GM18507 (cell line): ENCODE results near the gene PCCA.

Experiments used
- DNase-seq: peaks from one replicate; pipeline ENCODE4 v3.0.0; 2011; ENCODE audit warnings: low read depth; ENCODE audit not compliant: insufficient read length; ENCODE audit errors: extremely low spot score
- FAIRE-seq: peaks from 2 replicates; lab custom pipeline; 2011; peaks lifted over from hg19 to GRCh38; lab: Jason Lieb, UNC

PCCA gene

DNA sequence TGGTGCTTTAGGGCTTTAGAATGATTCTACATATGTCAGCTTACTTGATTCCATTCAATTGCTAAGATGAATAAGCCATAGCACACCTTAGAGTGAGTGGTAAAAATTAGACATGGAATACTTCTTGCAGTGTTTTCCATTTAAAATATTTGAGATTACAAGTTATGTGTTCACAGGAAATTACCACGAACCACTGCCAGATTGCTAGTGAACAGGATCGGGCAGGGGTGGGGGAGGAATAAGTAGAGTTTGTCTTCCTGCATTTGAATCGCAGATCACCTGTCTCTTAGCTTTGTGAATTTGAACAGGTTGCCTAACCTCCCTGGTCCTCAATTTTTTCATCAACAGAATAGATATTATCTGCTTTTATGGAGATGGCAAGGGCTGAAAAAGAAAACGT is 375.1 kb downstream of the PCCA start:
- FAIRE-seq (no peak), DNase-seq (no peak)

DNA sequence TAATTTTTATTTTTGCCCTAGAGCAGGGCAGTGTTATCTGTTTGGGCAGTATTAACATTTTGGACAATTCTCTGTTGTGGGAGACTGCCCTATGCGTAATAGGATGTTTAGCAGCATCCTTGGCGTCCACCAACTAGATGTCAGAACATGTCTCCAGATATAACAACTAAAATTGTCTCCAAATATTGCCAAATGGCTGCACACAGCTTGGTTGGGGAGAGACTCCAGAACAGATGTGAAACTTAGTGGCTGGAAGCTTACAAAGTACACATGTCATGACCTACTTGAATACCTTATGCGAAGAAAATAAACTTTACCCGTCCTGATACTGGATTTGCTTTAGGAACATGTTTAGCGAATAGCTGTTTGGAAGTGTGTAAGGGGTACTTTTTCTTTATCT is 376.7 kb downstream of the PCCA start:
- DNase-seq: no peak
- FAIRE-seq: no peak

- FAIRE-seq: no peak
- DNase-seq: no peak
Observed at GRCh38 chr13:100470866-100471505, 382.1 kb downstream of the PCCA start.

DNA sequence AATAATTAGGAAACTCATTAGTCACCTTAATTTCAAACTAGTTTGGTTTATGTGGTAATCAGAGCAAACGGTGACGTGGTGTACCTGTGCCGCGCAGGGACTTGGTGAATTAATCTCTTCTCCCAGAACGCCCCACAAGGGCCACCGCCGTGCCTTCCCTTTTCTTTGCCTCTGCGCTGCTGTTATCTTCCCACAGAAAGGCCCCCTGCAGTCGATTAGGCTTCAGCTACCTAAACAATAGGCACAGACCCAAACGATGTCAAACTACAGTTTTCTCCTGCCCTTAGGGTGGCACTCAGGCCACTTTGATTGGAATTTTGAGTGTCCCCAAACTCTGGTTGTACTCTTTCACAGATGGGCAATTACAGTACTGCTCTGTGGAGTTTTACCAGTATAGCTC is 384.2 kb downstream of the PCCA start:
- DNase-seq: no peak
- FAIRE-seq: no peak

GRCh38 chr13:100473501-100474044 is 384.7 kb downstream of the PCCA start:
- FAIRE-seq (no peak), DNase-seq (no peak)

DNA sequence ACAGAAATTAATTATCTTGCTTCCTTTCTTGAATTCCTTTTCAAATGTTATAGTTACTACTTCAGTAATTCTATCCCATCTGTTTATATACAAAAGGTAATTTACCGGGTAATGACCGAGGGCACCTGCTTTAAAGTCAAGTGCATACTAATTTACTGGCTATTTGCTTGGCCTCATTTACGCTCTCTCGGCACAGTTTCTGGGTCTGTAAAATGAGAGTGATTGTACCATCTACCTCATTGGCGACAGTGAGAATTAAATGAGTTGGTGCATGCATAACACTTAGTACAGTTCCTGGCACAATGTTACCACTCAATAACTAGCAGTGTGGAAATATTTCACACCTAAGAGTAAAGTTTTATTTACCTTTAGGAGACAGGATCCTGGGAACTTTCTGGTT is 388.1 kb downstream of the PCCA start:
- DNase-seq: no peak

DNA sequence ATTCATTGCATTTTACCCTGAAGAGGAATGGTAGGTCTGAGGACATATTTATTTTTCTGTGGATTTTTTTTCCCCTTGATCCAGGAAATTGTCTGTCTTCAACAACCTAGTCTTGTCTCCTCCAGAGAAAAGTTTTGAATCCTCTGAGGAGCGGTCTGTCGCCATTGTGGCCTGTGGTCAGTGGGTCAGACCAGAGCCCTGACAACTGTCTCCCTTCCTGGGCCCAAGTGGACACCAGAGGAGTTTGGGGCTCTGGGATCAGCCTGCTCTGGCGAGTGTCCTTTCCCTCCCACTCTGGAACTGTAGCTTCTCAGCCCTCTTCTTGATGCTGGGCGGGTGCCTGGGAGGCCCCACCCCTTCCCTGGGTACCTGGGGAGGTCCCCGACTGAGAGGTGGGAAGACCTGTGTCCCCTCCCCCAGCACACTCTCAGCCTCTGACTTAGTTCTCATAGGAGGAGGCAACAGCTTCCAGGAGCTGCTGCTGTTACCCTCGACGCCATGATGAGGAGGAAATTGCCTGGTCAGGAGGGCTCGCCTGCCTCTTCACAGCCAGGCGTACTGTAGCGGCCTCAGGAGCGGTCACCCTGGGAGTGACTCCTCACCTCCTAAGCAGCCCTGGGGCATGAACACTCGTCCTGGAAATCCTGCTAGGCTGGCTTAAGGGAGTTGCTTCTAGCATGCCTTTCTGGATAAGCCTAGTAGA is 389.4 kb downstream of the PCCA start:
- FAIRE-seq (no peak), DNase-seq (no peak)

More for the DNA sequence above, 388.1 kb downstream of the PCCA start:
- FAIRE-seq: no peak

- FAIRE-seq (no peak), DNase-seq (no peak)
Observed at GRCh38 chr13:100480676-100481075, 391.8 kb downstream of the PCCA start.

DNA sequence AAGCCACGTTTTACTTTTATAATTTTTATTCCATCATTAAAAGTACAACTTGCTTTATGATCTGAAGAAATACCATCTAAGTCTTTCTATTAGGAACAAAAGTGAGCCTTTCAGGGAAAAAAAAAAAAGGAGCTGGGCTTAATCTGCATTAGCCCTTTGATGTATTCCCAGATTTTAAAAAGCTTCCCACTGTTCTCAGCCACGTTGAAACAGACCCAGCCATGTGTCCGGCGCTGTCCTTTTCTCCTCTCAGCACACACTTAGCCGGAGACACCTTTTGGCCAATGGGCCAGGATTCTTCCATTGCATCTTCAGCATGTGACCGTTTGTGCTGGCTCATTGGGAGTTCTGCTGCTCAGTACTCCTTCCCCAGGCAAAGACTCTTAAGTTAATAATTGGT is 394.2 kb downstream of the PCCA start:
- FAIRE-seq: no peak
- DNase-seq: no peak

GRCh38 chr13:100483841-100484381 is 395.0 kb downstream of the PCCA start:
- DNase-seq: no peak
- FAIRE-seq: no peak

DNA sequence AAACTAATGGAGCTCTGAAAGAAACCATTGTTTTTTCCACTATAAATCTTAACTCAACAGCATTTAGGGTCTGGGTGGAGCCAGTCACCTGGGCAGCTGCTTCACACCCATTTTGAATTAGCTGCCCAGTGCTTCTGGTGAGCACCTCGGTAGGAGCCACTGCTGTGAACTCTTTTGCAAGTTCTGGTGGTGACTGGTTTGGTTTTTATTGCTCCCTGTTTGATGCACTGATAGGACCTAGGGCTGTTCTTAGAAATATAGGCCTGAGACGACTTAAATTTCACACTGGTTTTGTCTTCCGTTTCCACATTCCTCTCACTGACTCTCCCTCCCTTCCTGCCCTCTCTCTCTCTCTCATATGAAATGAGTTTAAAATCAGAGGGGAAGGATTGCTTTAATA is 395.8 kb downstream of the PCCA start:
- DNase-seq (no peak), FAIRE-seq (no peak)

- DNase-seq (no peak), FAIRE-seq (no peak)
Observed at GRCh38 chr13:100485265-100485664, 396.4 kb downstream of the PCCA start.

- FAIRE-seq (no peak), DNase-seq (no peak)
Observed at GRCh38 chr13:100490692-100491091, 401.8 kb downstream of the PCCA start.

DNA sequence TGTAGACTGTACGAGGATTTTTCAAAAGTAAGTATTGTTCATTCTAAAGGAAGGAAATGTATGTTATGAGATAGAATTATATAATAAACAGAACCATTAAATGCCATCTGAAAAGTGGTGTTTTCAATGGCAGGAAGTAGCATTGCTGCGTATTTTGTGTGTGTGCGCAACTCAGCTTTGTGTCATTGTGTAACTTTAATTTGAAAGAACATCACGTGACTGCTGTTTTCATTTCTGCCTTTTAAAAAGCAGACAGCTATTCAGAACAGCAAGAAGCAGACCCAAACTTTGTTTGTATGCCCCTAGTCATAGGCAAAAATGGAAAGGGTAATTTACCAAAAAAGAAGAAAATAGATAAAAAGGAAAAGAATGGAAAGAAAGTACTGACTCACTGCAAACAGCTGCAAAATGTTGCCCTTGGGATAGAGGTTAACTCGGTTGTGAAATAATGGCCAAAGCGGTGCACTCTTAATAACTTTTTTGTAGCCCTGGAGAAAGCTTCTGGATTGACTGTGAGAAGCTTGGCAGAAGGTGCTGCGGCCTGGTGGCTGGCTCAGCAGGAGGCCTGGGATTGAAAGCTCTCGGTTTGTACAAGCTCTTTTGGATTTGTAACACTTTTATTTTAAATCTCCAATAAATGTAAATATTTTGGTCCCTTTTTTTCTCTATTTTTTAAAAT is 402.4 kb downstream of the PCCA start:
- no peak for FAIRE-seq
- no peak for DNase-seq

GRCh38 chr13:100493418-100493817 is 404.5 kb downstream of the PCCA start:
- no peak for DNase-seq
- no peak for FAIRE-seq

- FAIRE-seq: no peak
- no peak for DNase-seq
Observed at GRCh38 chr13:100495455-100495854, 406.6 kb downstream of the PCCA start.

- no peak for DNase-seq
- no peak for FAIRE-seq
Observed at GRCh38 chr13:100497389-100497788, 408.5 kb downstream of the PCCA start.

- no peak for DNase-seq
- FAIRE-seq: no peak
Observed at GRCh38 chr13:100502446-100502845, 413.6 kb downstream of the PCCA start.

- no peak for DNase-seq
- FAIRE-seq: no peak
Observed at GRCh38 chr13:100503622-100504021, 414.7 kb downstream of the PCCA start.

- DNase-seq: peak; percentile 8
- FAIRE-seq: peak; percentile 44
Observed at GRCh38 chr13:100506154-100506553, 417.3 kb downstream of the PCCA start.
